ENCODE measurements around the gene HPF1. TPM values are rescaled to one million over a fixed set of nuclear protein-coding genes. Genes with fewer than 3 reads are reported as not detected.

The HPF1 gene
- total RNA-seq, 1 donor from 2014 or later, result 23.5 TPM

GRCh38 chr4:169698331-169698730 is 59.4 kb downstream of the HPF1 start:
- no peak for DNase-seq (ENCODE audit: extremely low spot score, unreplicated experiment)
- no peaks in the 10 kb centered on the region for H3K27me3 Mint-ChIP-seq (ENCODE audit: unreplicated experiment)
- peaks cover 45% of the 10 kb centered on the region for H3K36me3 Mint-ChIP-seq (ENCODE audit: unreplicated experiment)
- no peak overlapping the region for H3K27ac Mint-ChIP-seq (ENCODE audit: unreplicated experiment)
- no peaks in the 10 kb centered on the region for H3K4me1 Mint-ChIP-seq (ENCODE audit: unreplicated experiment)
- TF ChIP-seq, protein P1, sequence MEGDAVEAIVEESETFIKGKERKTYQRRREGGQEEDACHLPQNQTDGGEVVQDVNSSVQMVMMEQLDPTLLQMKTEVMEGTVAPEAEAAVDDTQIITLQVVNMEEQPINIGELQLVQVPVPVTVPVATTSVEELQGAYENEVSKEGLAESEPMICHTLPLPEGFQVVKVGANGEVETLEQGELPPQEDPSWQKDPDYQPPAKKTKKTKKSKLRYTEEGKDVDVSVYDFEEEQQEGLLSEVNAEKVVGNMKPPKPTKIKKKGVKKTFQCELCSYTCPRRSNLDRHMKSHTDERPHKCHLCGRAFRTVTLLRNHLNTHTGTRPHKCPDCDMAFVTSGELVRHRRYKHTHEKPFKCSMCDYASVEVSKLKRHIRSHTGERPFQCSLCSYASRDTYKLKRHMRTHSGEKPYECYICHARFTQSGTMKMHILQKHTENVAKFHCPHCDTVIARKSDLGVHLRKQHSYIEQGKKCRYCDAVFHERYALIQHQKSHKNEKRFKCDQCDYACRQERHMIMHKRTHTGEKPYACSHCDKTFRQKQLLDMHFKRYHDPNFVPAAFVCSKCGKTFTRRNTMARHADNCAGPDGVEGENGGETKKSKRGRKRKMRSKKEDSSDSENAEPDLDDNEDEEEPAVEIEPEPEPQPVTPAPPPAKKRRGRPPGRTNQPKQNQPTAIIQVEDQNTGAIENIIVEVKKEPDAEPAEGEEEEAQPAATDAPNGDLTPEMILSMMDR (IDR thresholded peaks at IDR 0.05), result no peak
- H3K4me3 Mint-ChIP-seq (ENCODE audit: unreplicated experiment), result no peak overlapping the region
- peaks cover 4% of the 10 kb centered on the region for H3K9me3 Mint-ChIP-seq (ENCODE audit: unreplicated experiment)

DNA sequence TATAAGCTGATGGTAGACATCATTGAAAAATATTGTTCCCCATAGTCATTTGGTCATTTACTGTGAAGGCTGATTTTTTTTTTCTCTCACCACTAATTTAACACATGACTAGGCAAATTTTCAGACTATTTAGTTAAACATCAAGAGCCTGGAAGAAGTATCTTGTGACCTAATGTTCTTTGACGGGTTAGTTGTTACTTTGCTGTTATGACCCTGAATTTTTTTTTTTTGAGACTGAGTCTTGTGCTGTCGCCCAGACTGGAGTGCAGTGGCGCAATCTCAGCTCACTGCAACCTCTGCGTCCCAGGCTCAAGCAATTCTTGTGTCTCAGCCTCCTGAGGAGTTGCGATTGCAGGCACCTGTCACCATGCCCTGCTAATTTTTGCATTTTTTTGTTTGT is 67.0 kb downstream of the HPF1 start:
- no peaks in the 10 kb centered on the region for H3K9me3 Mint-ChIP-seq (ENCODE audit: unreplicated experiment)
- peaks cover 28% of the 10 kb centered on the region for H3K36me3 Mint-ChIP-seq (ENCODE audit: unreplicated experiment)
- no peak overlapping the region for H3K27ac Mint-ChIP-seq (ENCODE audit: unreplicated experiment)
- no peak for DNase-seq (ENCODE audit: extremely low spot score, unreplicated experiment)
- H3K27me3 Mint-ChIP-seq (ENCODE audit: unreplicated experiment), result no peaks in the 10 kb centered on the region
- TF ChIP-seq, protein P1 (IDR thresholded peaks at IDR 0.05), result no peak
- H3K4me3 Mint-ChIP-seq (ENCODE audit: unreplicated experiment), result no peak overlapping the region
- no peaks in the 10 kb centered on the region for H3K4me1 Mint-ChIP-seq (ENCODE audit: unreplicated experiment)

- TF ChIP-seq, protein P1 (IDR thresholded peaks at IDR 0.05), result no peak
- H3K4me1 Mint-ChIP-seq (ENCODE audit: unreplicated experiment), result no peaks in the 10 kb centered on the region
- no peaks in the 10 kb centered on the region for H3K27me3 Mint-ChIP-seq (ENCODE audit: unreplicated experiment)
- H3K9me3 Mint-ChIP-seq (ENCODE audit: unreplicated experiment), result no peaks in the 10 kb centered on the region
- H3K36me3 Mint-ChIP-seq (ENCODE audit: unreplicated experiment), result peaks cover 29% of the 10 kb centered on the region
- H3K27ac Mint-ChIP-seq (ENCODE audit: unreplicated experiment), result no peak overlapping the region
- no peak overlapping the region for H3K4me3 Mint-ChIP-seq (ENCODE audit: unreplicated experiment)
- DNase-seq (ENCODE audit: extremely low spot score, unreplicated experiment), result no peak
These were observed 68.1 kb downstream of the HPF1 start for GRCh38 chr4:169689681-169690080.

GRCh38 chr4:169682372-169683047 is 75.2 kb downstream of the HPF1 start:
- no peaks in the 10 kb centered on the region for H3K27me3 Mint-ChIP-seq (ENCODE audit: unreplicated experiment)
- no peaks in the 10 kb centered on the region for H3K4me1 Mint-ChIP-seq (ENCODE audit: unreplicated experiment)
- no peak overlapping the region for H3K27ac Mint-ChIP-seq (ENCODE audit: unreplicated experiment)
- H3K4me3 Mint-ChIP-seq (ENCODE audit: unreplicated experiment), result no peak overlapping the region
- H3K36me3 Mint-ChIP-seq (ENCODE audit: unreplicated experiment), result peaks cover 17% of the 10 kb centered on the region
- DNase-seq (ENCODE audit: extremely low spot score, unreplicated experiment), result no peak
- TF ChIP-seq, protein P1 (IDR thresholded peaks at IDR 0.05), result no peak
- H3K9me3 Mint-ChIP-seq (ENCODE audit: unreplicated experiment), result no peaks in the 10 kb centered on the region

Other genes starting within 250 kb of the HPF1 start
- gene NEK1, start 145.4 kb downstream of the HPF1 start, total RNA-seq, result 17.7 and 18.4 TPM in 2 replicates
- 38.0 and 42.9 TPM in 2 replicates for gene CLCN3, start 137.4 kb downstream of the HPF1 start, total RNA-seq